Lung (tissue), 12 donors: ENCODE measurements around the gene HACD2. TPM values are rescaled to one million over a fixed set of nuclear protein-coding genes. Genes with fewer than 3 reads are reported as not detected.

Experiments used
- ATAC-seq: fragments of 200-7000 bp; cut with Tn5 transposase; one replicate; pipeline ENCODE4 v1.9.1; 2020; ENCODE audit warnings: moderate number of reproducible peaks; ENCODE audit not compliant: insufficient read depth, low FRiP score
- DNase-seq, 3 donors: peaks; one replicate each; pipeline ENCODE4 v3.0.0-alpha.2; 2013 to 2017
- H3K27ac ChIP-seq, 2 donors: one replicate each; pipeline ENCODE4 v1.5.1; 2013; ENCODE audit warnings: mild to moderate bottlenecking in 2 of 2, moderate library complexity in 2 of 2, control low read depth in 1 of 2, inconsistent platforms in 1 of 2, low read depth in 1 of 2, low read length in 1 of 2
- H3K27me3 ChIP-seq, 3 donors: one replicate each; pipeline ENCODE4 v1.5.1; 2013; ENCODE audit warnings: low read length in 2 of 3; ENCODE audit not compliant: control insufficient read depth in 3 of 3, insufficient read depth in 3 of 3
- H3K36me3 ChIP-seq, 4 donors: one replicate each; pipeline ENCODE4 v1.5.1; 2013; ENCODE audit warnings: low read length in 4 of 4, mild to moderate bottlenecking in 1 of 4, moderate library complexity in 1 of 4; ENCODE audit not compliant: control insufficient read depth in 4 of 4, insufficient read depth in 4 of 4
- H3K4me1 ChIP-seq, 5 donors: one replicate each; pipeline ENCODE4 v1.5.1; 2013; ENCODE audit warnings: low read length in 5 of 5, mild to moderate bottlenecking in 2 of 5, moderate library complexity in 1 of 5; ENCODE audit not compliant: control insufficient read depth in 5 of 5, insufficient read depth in 5 of 5
- H3K4me3 ChIP-seq: one replicate; pipeline ENCODE4 v1.5.1; 2013; ENCODE audit warnings: mild to moderate bottlenecking, control low read depth, moderate library complexity
- H3K9ac ChIP-seq, 2 donors: one replicate each; pipeline ENCODE4 v1.5.1; 2013; ENCODE audit warnings: low read length in 2 of 2, control low read depth in 1 of 2; ENCODE audit not compliant: insufficient read depth in 1 of 2
- H3K9me3 ChIP-seq, 4 donors: one replicate each; pipeline ENCODE4 v1.5.1; 2013; ENCODE audit warnings: low read length in 3 of 4, mild to moderate bottlenecking in 1 of 4, moderate library complexity in 1 of 4; ENCODE audit not compliant: control insufficient read depth in 4 of 4, insufficient read depth in 3 of 4
- WGBS, 2 donors: extraction: QIAGEN DNeasy Blood & Tissue Kit; methylation state at CpG; one replicate each; pipeline ENCODE4 v1.1.7; 2013; 5-methylcytosine and 5-hydroxymethylcytosine counted together
- polyA plus RNA-seq, 2 donors: library from polyadenylated mRNA; stranded (reverse); fragments of 200-250 nt; gene quantifications; one replicate each; pipeline ENCODE4 v1.2.1, GENCODE V29; 2013
- total RNA-seq, 2 donors: library from RNA; depleted of rRNA in 1 of 2; stranded (reverse); fragments of >200 nt in 1 of 2; gene quantifications; one replicate each; pipeline ENCODE4 v1.2.1, GENCODE V29; 2014 to 2021
- TF ChIP-seq, protein P1 (sequence below): IDR thresholded peaks from 2 replicates; pipeline ENCODE4 v1.5.1; 2012; ENCODE audit warnings: mild to moderate bottlenecking; ENCODE audit errors: control extremely low read depth, extremely low read depth
- donor health status: control.
- donor health status: control.
- donor health status: Bipolar disorder and iron deficiency.
- donor health status: healthy.
- donor health status: DM: yes; HTN: yes; CAD: no.

HACD2 gene
- total and polyA plus RNA-seq, 4 donors: 17.1 to 40.7 (median 28.2) TPM

DNA sequence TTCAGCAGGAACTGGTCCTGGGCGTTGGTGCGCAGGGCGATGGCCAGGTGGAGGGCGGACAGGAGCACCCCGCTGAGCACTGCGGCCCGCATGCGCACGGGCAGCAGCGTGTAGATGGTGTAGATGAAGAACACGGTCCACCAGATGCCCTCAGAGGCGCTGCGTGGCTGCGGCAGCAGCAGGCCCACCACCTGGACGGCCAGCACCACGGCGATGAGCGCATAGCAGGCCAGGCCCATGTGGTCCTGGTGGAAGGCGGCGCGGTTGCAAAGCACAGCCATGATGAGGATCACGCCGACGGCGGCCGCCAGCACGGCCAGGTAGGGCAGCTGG lies 137.5 kb downstream of the HACD2 start:
- DNase-seq: no peak

DNA sequence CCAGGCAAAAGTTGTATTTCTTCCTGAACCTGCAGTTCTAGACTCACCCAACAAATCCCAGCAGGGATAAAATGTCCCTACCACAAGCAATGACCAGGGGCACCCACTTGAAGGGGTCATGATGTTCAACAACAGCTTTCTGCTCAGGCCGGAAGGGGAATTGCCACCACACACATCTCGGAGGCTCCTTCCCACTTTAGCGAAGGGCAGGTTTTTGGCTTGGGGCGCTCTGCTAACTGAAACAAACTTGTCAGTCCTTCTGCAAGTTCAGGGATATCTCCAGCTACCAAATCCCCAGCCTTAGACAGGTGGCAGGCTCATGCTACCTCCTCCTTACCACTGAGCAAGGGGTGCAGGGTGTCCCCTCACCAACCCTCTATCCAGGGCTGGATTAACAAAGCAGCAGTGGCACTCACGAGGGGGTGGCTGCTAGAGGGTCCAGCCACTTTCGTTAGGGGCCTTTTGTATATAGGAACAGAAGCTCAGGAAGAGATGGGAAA lies 138.2 kb downstream of the HACD2 start:
- no peak for DNase-seq
- TF ChIP-seq, protein P1, sequence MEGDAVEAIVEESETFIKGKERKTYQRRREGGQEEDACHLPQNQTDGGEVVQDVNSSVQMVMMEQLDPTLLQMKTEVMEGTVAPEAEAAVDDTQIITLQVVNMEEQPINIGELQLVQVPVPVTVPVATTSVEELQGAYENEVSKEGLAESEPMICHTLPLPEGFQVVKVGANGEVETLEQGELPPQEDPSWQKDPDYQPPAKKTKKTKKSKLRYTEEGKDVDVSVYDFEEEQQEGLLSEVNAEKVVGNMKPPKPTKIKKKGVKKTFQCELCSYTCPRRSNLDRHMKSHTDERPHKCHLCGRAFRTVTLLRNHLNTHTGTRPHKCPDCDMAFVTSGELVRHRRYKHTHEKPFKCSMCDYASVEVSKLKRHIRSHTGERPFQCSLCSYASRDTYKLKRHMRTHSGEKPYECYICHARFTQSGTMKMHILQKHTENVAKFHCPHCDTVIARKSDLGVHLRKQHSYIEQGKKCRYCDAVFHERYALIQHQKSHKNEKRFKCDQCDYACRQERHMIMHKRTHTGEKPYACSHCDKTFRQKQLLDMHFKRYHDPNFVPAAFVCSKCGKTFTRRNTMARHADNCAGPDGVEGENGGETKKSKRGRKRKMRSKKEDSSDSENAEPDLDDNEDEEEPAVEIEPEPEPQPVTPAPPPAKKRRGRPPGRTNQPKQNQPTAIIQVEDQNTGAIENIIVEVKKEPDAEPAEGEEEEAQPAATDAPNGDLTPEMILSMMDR: no peak
- peak overlapping the region in 1 of 2 donors; percentile 88 for H3K27ac ChIP-seq
- no peak overlapping the region for H3K4me3 ChIP-seq
- WGBS, 2 donors: 81 to 93% methylated on average over 6 of the region's 6 CpGs
- peaks cover 0 to 4% (median 0%) of the 10 kb centered on the region in 4 donors for H3K9me3 ChIP-seq
- no peak for ATAC-seq
- H3K36me3 ChIP-seq: no peaks in the 10 kb centered on the region
- H3K9ac ChIP-seq: peak overlapping the region in 1 of 2 donors; percentile 11
- H3K4me1 ChIP-seq: peaks cover 0 to 28% (median 6%) of the 10 kb centered on the region in 5 donors
- H3K27me3 ChIP-seq: peaks cover 0 to 25% (median 2%) of the 10 kb centered on the region in 3 donors

More for the DNA sequence above, 137.5 kb downstream of the HACD2 start:
- 92 to 93% methylated on average over 27 of the region's 27 CpGs for WGBS, 2 donors
- Histone ChIP-seq H3K9me3 (peaks cover 0 to 4% (median 0%) of the 10 kb centered on the region in 4 donors), H3K27me3 (peaks cover 0 to 25% (median 2%) of the 10 kb centered on the region in 3 donors), H3K4me1 (peaks cover 0 to 28% (median 6%) of the 10 kb centered on the region in 5 donors), H3K9ac (no peak overlapping the region), H3K4me3 (no peak overlapping the region), H3K36me3 (no peaks in the 10 kb centered on the region), H3K27ac (peak overlapping the region in 1 of 2 donors; percentile 88)
- TF ChIP-seq, protein P1: no peak
- no peak for ATAC-seq

DNA sequence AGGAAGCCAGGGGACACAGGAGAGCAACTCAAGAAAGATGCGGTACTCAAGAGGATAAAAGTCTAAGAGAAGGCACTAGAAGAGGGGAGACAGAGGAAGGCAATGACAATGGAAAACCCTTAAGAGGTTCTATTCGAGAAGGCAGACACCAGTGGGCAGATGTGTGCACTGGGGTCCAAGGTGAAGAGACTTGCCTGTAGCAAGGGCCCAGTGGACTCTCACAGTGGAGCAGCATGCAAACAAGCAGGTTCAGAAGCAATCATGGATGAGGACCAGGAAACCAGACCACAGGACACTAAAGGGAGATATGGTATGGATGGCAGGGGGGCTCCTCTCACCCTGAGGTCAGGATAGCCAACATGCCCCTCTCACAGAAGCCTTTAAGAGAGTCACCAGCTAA lies 138.6 kb downstream of the HACD2 start:
- TF ChIP-seq, protein P1: no peak
- H3K36me3 ChIP-seq: no peaks in the 10 kb centered on the region
- DNase-seq: no peak
- no peak for ATAC-seq
- H3K4me1 ChIP-seq: peaks cover 0 to 28% (median 6%) of the 10 kb centered on the region in 5 donors
- no peak overlapping the region for H3K4me3 ChIP-seq
- H3K9me3 ChIP-seq: peaks cover 0 to 4% (median 0%) of the 10 kb centered on the region in 4 donors
- peaks cover 0 to 23% (median 2%) of the 10 kb centered on the region in 3 donors for H3K27me3 ChIP-seq
- H3K27ac ChIP-seq: peak overlapping the region in 1 of 2 donors; percentile 88
- peak overlapping the region in 1 of 2 donors; percentile 34 for H3K9ac ChIP-seq
- 78 to 96% methylated on average over 2 of the region's 2 CpGs for WGBS, 2 donors

DNA sequence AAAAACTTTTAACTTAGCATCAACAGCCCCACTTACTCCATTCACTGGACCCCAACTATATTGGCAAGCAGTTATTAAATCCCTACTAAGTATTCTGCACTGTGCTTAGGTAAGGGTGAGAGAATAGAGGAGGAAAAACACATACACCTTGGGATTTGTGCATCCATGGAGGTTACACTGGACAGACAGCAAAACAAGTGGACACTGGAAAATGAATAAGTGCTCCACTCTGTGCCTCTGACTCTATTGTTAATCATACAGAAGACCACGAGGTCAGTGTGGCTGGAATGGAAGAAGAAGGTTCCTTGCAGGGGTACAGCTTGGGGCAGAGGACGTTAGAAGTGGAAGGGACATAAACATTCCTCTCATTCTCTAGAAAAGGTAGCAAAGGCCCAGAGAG lies 139.2 kb downstream of the HACD2 start:
- Histone ChIP-seq H3K9ac (no peak overlapping the region), H3K9me3 (peaks cover 0 to 4% (median 0%) of the 10 kb centered on the region in 4 donors), H3K4me1 (peaks cover 0 to 28% (median 6%) of the 10 kb centered on the region in 5 donors), H3K4me3 (no peak overlapping the region), H3K27ac (peak overlapping the region in 1 of 2 donors; percentile 88), H3K36me3 (no peaks in the 10 kb centered on the region), H3K27me3 (peaks cover 0 to 19% (median 2%) of the 10 kb centered on the region in 3 donors)
- DNase-seq: no peak
- TF ChIP-seq, protein P1: no peak
- ATAC-seq: no peak
- WGBS, 2 donors: 39 to 71% methylated on average over 2 of the region's 2 CpGs
